ENCODE results near the gene PCP4L1.
"Not testable (repeated sequence)": the region's sequence is repeated elsewhere in the genome, so short reads cannot be mapped to it uniquely, and the experiment has no call there.

Gene PCP4L1

DNA sequence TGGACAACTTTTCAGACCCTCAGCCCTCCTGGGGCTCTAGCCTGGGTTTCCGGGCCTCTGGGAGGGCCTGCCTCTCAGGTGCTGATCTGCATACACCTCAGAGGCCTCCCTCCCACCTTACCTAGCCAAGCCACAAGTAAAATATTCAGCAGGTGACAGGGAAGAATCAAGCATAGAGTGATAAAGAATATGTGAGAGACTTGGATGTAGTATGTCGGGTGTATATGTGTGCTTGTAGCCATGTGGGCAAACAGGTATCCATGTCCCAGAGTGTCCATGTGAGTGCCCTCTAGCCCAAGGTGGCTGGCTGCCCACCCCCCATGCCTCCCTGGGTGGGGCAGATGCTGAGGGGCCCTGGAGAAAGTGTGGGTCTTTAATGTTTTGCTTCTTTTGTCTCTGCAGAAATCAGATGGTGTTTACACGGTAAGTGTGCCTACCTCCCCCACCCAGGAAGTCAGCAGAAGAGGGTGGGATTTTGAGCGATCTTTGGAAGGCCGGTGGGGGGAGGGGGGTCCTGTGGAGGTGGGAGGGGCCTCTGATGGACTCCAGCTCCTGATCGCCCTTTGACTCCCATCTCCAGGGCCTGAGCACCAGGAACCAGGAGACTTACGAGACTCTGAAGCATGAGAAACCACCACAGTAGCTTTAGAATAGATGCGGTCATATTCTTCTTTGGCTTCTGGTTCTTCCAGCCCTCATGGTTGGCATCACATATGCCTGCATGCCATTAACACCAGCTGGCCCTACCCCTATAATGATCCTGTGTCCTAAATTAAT is 40.1 kb upstream of the PCP4L1 start:
- H3K4me3 ChIP-seq (replicated peaks; ENCODE audit: low read depth, low read length), result no peak overlapping the region
- DNase-seq (ENCODE audit: extremely low read depth, low read depth), result no peak
- TF ChIP-seq, protein P1, sequence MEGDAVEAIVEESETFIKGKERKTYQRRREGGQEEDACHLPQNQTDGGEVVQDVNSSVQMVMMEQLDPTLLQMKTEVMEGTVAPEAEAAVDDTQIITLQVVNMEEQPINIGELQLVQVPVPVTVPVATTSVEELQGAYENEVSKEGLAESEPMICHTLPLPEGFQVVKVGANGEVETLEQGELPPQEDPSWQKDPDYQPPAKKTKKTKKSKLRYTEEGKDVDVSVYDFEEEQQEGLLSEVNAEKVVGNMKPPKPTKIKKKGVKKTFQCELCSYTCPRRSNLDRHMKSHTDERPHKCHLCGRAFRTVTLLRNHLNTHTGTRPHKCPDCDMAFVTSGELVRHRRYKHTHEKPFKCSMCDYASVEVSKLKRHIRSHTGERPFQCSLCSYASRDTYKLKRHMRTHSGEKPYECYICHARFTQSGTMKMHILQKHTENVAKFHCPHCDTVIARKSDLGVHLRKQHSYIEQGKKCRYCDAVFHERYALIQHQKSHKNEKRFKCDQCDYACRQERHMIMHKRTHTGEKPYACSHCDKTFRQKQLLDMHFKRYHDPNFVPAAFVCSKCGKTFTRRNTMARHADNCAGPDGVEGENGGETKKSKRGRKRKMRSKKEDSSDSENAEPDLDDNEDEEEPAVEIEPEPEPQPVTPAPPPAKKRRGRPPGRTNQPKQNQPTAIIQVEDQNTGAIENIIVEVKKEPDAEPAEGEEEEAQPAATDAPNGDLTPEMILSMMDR (IDR thresholded peaks at IDR 0.05; ENCODE audit: low read depth, low read length, missing control alignments), result no peak

DNA sequence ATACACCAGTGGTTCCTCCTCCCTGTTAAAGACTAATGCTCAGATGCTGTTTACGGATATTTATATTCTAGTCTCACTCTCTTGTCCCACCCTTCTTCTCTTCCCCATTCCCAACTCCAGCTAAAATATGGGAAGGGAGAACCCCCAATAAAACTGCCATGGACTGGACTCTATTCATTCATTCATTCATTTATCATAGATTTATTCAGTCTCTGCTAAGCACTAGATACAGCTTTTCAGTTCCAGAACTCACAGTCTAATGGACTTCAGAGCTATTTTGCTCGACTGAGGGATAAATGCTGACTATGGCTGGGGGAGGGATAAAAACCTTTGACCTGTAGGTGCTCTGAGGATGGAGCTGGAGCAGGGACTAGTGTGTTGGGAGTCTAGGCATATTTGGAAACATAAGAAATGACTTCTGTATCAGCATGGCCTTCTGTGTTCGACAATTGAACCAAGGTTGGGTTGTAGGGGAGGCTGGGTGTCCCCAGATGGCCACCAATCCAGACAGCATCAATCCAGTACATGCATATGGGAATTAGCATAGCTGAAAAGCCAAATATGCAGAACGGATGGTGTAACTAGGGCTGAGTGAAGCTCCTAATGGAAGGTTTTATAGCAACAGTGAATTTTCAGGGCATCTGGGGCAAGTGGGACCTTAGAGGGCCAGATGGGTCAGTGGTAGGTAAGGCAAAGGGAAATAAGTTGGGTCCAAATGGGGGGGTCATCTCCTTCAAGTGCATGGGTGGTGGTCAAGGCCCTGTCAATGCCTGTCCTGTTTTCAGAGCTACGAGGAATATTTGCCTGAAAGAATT is 39.3 kb upstream of the PCP4L1 start:
- no peak for DNase-seq (ENCODE audit: extremely low read depth, low read depth)
- TF ChIP-seq, protein P1 (IDR thresholded peaks at IDR 0.05; ENCODE audit: low read depth, low read length, missing control alignments), result no peak
- H3K4me3 ChIP-seq (replicated peaks; ENCODE audit: low read depth, low read length), result no peak overlapping the region

DNA sequence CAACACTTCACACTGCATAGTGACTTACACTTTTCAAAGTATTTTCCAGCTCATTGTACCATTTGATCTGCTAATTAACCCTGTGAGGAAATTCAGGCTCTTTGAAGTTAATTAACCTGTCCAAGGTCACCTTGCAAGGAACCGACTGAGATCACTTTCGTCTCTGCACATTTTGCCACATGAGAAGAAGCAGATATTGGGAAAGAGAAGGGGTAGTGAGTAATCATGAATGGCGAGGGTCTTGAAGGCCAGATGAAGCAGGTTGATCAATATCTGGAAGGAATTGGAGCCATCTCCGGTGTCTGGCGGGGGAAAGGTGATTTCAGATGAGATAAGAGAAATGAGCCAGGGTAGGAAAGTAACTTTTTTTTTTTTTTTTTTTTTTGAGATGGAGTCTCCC is 38.5 kb upstream of the PCP4L1 start:
- no peak overlapping the region for H3K4me3 ChIP-seq (replicated peaks; ENCODE audit: low read depth, low read length)
- no peak for DNase-seq (ENCODE audit: extremely low read depth, low read depth)
- TF ChIP-seq, protein P1 (IDR thresholded peaks at IDR 0.05; ENCODE audit: low read depth, low read length, missing control alignments), result no peak

DNA sequence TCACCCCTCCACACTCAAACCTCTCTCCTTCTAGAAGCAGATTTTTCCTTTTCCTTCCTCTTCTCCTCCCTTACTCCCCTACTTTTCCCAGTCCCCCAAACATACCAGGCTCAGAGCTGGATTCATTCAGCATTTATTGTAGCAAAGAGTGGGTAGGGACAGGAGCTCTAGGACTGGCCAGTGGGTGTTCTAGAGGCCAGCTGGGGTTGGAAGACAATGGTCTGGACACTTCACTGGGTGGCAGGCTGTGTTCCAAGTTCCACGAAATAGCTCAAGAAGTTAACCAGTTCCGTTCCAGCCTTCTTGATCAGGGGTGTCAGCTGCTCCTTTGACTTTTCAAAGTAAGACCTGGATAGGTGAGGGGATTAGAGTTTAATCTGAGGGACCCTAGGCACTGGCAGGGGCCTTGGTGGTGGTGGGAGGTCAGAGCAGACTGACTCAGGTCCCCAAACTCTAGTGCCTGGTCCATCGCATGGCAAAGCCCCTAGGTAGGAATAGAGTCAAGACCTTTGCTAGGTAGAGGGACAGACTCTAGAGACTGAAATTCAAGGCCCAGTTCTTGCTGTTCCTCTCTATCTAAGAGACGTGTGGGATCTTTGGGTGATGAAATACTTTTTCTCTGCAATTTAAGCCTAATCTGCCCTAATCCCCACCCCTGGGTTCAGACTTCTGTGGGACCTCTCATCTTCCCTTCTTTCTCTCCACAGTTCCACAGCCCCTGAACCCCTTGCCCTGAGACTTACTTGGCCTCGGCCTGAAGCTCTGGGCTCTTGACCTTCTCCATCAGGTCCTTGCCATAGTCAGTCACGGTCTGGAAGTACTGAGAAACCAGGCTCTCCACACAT is 36.1 kb upstream of the PCP4L1 start:
- no peak overlapping the region for H3K4me3 ChIP-seq (replicated peaks; ENCODE audit: low read depth, low read length)
- TF ChIP-seq, protein P1 (IDR thresholded peaks at IDR 0.05; ENCODE audit: low read depth, low read length, missing control alignments), result no peak
- DNase-seq (ENCODE audit: extremely low read depth, low read depth), result no peak

DNA sequence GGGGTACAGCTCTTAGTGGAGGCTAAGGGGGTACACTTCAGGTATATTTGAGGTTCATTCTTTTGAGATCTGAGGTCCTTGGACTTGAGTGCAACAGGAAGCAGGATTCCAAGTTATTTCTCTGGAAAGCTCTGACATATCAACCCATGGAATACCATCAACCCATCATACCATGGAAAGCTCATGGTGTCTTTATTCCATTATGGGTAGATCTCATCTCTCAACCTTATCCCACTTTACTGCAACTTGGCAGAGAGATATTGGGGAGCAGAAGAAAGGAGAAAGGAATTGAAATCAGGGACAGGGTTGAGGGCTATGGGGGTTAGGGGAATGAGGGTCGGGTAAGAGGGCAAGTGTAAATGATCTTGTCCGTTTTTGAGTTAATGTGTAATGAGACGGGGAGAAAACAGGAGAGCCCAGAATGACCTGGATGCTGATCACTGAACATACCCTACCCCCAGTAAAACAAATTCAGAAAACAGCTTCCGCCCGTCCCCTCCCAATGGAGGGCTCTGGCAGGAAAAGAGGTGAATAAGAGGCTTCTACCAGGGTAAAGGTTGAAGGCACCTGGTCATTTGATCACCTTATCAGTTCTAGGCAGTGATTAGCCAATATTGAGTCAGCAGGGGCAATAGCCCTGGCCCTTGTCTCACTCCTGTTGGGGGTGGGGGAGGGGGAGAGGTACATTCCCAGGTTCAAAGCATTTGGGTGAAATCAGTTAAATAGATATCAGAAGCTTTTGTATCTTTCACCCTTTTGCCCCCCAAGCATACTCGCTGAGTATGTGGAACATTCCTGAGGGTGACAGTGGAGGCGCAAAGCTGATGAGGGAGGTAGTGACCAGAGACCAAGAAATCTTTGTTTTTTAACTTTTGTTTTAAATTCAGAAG is 34.5 kb upstream of the PCP4L1 start:
- TF ChIP-seq, protein P1 (IDR thresholded peaks at IDR 0.05; ENCODE audit: low read depth, low read length, missing control alignments), result no peak
- no peak overlapping the region for H3K4me3 ChIP-seq (replicated peaks; ENCODE audit: low read depth, low read length)
- no peak for DNase-seq (ENCODE audit: extremely low read depth, low read depth)

DNA sequence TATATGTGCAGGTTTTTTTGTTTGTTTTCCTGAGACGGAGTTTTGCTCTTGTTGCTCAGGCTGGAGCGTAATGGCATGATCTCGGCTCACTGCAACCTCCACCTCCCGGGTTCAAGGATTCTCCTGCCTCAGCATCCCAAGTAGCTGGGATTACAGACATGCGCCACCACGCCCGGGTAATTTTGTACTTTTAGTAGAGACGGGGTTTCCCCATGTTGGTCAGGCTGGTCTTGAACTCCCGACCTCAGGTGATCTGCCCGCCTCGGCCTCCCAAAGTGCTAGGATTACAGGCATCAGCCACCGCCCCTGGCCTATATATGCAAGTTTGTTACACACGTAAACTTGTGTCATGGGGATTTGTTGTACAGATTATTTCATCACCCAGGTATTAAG is 33.9 kb upstream of the PCP4L1 start:
- H3K4me3 ChIP-seq (replicated peaks; ENCODE audit: low read depth, low read length); DNase-seq (ENCODE audit: extremely low read depth, low read depth): not testable (repeated sequence)
